ENCODE results near the gene HACL1.

GRCh38 chr3:15553749-15554148, 47.6 kb downstream of the HACL1 start:
- TF ChIP-seq ZNF274 (IDR thresholded peaks at IDR 0.05; ENCODE audit: low read depth, low read length) = no peak
- TF ChIP-seq SUZ12 (IDR thresholded peaks at IDR 0.05; ENCODE audit: extremely low read depth, insufficient read depth, insufficient read length) = no peak
- TF ChIP-seq YY1 (IDR thresholded peaks at IDR 0.05; ENCODE audit: insufficient read depth, insufficient read length) = no peak

Data from NT2/D1 (cell line).